HG03575 (cell line): Measurements from ENCODE around the gene TSPOAP1.

ENCODE experiments used
- ATAC-seq: cut with Tn5 transposase; IDR thresholded peaks from one replicate; pipeline ENCODE4 v1.9.1; 2021; ENCODE audit not compliant: unreplicated experiment, insufficient number of reproducible peaks, low FRiP score; ENCODE audit errors: extremely low read depth

TSPOAP1 gene

GRCh38 chr17:58272367-58273280 is 56.0 kb downstream of the TSPOAP1 start:
- ATAC-seq: no peak

DNA sequence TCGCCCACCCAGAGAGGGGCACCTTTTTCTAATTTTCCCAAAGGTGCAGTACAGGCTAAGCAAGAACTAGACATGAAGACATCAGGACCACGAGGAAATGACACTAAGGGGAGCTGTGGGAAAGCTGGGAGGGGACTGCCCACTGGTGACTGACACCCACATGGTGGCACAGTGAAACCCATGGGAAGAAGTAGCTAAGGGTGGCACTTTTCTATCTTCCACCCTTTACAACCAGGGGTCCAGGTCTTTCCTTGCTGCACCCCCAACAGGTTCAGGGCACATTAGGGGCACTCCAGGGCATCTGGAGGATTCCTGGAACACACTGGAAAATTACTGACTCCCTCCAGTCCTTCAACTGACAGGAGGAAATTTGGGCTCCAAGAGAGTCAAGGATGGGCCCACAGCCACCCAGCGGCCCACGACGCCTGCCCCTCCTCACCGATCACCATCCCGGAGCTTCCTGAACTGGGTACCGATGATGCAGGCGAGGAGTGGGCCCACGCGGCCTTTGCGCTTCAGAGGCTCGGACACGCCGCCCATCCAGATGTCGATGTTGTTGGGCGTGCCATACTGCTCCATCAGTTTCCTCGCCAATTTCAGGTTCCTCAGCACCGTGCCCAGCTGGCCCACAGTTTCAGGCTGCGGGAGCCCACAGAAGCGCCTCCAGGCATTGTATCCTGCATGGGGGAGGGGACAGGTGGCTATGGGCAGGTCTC is 57.2 kb downstream of the TSPOAP1 start:
- ATAC-seq: no peak

- no peak for ATAC-seq
Observed at GRCh38 chr17:58270476-58271215, 57.9 kb downstream of the TSPOAP1 start.

DNA sequence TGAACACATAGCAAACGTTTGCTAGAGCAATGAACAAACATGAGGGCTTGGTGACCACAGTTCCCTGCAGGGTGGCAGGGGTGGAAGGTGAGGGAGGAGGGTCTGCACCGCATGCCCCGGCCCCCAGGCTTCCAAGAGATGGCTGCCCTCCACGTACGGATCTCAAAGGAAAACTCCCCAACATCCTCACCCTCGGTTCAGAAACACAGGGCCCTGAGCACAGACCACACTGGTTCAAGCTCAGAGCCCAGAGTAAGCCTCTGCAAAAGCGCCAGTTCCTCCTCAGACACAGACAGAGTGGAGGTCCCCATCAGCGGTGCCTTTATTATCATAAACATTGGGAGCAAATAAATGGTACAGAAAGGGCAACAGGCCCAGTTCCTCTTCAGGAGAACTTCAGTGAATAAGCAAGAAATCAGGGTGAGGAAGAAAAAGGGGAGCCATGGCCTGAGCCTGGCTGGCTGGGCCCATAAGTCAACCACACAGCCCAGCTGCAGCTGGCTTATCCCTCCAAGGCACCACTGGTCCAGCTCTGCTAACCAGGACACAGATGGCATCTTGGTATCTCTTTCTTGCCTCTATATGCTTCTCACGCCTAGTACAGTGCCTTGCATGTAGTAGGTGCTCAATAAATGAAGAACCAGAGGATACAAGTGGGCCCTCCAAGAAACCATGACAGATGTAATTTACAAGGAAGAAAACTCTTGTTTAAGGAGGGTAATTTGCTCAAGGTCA is 58.9 kb downstream of the TSPOAP1 start:
- ATAC-seq: no peak

- ATAC-seq: no peak
Observed at GRCh38 chr17:58268774-58269556, 59.6 kb downstream of the TSPOAP1 start.

- ATAC-seq: no peak
Observed at GRCh38 chr17:58268326-58268725, 60.3 kb downstream of the TSPOAP1 start.

DNA sequence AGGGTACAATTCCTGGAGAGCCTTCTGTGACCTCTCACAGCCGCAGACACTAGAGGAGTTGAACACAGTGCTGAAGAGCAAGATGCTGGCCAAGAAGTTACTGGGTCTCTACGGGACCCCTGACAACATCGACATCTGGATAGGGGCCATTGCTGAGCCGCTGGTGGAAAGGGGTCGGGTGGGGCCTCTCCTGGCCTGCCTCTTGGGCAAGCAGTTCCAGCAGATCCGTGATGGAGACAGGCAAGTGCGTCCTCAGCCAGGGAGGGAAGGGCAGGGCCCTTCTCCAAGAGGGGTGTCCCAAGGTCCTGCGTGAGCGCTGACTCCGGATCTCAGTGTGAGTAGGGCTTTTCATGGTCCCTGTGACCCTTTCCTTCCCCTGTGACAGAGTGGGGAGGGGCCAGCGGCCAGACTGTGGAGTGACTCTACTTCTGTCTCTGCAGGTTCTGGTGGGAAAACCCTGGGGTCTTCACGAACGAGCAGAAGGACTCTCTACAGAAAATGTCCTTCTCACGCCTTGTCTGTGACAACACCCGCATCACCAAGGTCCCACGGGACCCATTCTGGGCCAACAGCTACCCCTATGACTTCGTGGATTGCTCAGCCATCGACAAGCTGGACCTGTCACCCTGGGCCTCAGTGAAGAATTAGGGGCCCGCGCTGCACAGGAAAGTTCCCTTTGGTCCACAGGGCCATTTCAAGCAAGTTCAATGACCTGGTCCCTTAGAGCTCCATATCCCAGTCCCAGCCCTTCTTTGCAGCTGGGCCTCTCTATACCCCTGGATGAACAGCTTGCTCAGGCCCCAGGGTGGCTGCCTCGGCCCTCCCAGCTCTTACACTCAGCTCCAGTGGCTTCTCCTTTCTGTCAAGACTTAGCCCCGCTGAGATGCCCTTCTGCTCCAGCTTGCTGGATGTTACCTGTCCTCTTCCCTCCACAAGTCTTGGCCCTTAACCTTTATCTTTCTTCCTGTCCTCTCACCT is 61.0 kb downstream of the TSPOAP1 start:
- no peak for ATAC-seq

GRCh38 chr17:58265902-58266875 is 62.4 kb downstream of the TSPOAP1 start:
- ATAC-seq: no peak

- no peak for ATAC-seq
Observed at GRCh38 chr17:58265271-58265670, 63.3 kb downstream of the TSPOAP1 start.

DNA sequence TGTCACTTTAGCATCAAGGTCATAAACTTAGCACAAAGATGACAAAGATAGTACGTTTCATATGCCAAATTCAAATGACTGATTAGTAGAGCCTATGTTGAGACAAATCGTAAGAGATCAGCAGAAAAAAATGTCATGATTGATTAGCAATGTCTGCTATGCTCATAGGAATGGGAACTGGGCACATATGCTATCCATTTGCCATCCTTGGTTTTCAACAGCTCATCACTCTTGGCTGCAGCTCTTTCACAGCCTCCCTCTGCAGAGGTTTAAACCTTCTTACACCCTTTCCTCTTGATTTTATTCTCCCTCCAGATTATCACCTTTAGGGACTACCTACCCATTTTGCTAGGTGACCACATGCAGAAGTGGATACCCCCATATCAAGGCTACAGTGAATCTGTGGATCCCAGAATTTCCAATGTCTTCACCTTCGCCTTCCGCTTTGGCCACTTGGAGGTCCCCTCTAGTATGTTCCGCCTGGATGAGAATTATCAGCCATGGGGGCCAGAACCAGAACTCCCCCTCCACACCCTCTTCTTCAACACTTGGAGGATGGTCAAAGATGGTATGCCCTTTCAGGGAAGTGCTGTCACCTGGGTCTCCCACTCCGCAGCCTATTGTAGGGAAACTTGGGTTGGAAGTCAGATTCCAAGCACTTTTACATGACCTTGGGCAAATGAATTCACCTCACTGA is 64.0 kb downstream of the TSPOAP1 start:
- no peak for ATAC-seq

DNA sequence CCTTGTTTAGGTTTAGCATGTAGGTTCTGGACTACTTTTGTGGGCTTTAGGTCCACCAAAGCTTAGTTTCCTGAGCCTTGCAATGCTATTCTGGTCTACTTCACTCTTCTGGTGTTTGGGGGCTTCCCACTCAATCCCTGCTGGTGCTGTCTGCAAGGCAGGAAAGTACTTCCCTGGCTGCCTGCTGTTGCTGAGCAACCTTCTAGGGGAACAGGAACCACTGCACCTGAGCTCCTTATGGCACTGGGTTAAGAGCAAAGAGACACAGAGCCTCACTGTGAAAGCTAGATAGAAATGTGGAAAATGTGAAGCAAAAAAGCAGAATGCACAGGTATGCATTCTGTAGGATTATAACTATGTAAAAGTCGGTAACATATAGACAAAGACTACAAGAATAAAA is 64.8 kb downstream of the TSPOAP1 start:
- ATAC-seq: no peak

- ATAC-seq: no peak
Observed at GRCh38 chr17:58262149-58262548, 66.4 kb downstream of the TSPOAP1 start.

GRCh38 chr17:58254803-58255202 is 73.8 kb downstream of the TSPOAP1 start:
- ATAC-seq: no peak

DNA sequence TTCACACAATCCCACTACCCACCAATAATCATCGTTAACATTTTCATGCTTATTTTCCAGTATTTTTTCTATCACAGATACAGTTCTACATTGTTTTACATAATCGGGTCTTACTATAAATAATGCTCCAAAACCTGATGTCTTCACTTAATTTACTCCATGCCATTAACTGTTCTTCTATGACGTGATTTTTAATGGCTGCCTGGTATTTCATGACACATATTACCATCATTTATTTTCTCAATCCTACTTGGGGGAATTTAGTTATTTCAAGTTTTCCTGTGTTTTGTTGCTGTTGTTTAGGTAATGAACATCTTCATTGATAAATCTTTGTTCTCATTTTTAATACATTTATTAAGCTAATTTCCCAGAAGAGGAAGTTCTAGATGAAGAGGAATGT is 75.5 kb downstream of the TSPOAP1 start:
- no peak for ATAC-seq

GRCh38 chr17:58252141-58252540 is 76.5 kb downstream of the TSPOAP1 start:
- no peak for ATAC-seq
